MM.1S (cell line): Measurements from ENCODE around the gene ATF7.

ENCODE experiments used
- DNase-seq: peaks from one replicate; pipeline ENCODE4 v3.0.0-alpha.2; 2015
- H2AFZ ChIP-seq: fragments of 300-600 bp; sonication (generic); 2 replicates; pipeline ENCODE4 v1.6.0; 2016; ENCODE audit warnings: antibody characterized with exemption, low read length
- H3F3A ChIP-seq: fragments of 300-600 bp; sonication (generic); 2 replicates; pipeline ENCODE4 v1.6.1; 2016; ENCODE audit warnings: mild to moderate bottlenecking, antibody characterized with exemption, low read length, moderate library complexity, mixed read lengths; ENCODE audit not compliant: insufficient read depth
- H3K27ac ChIP-seq: fragments of 300-600 bp; sonication (generic); 2 replicates; pipeline ENCODE4 v1.5.1; 2016; ENCODE audit warnings: mild to moderate bottlenecking, low read length
- H3K27me3 ChIP-seq: fragments of 300-600 bp; sonication (generic); replicated peaks from 2 replicates; pipeline ENCODE4 v1.6.0; 2016; ENCODE audit warnings: low read length; ENCODE audit not compliant: insufficient read depth
- H3K36me3 ChIP-seq: fragments of 300-600 bp; sonication (generic); replicated peaks from 2 replicates; pipeline ENCODE4 v1.6.1; 2016; ENCODE audit warnings: mild to moderate bottlenecking, low read length, mixed read lengths; ENCODE audit not compliant: insufficient read depth
- H3K4me1 ChIP-seq: fragments of 300-600 bp; sonication (generic); 2 replicates; pipeline ENCODE4 v1.6.1; 2016; ENCODE audit warnings: low read length, mixed read lengths
- H3K4me2 ChIP-seq: fragments of 300-600 bp; sonication (generic); 2 replicates; pipeline ENCODE4 v1.6.0; 2016; ENCODE audit warnings: low read depth, low read length
- H3K4me3 ChIP-seq: fragments of 300-600 bp; sonication (generic); 2 replicates; pipeline ENCODE4 v1.5.1; 2016; ENCODE audit warnings: low read length, mixed read lengths
- H3K79me2 ChIP-seq: fragments of 300-600 bp; sonication (generic); 2 replicates; pipeline ENCODE4 v1.6.1; 2016; ENCODE audit warnings: mixed run types, low read length, mixed read lengths
- H3K9ac ChIP-seq: fragments of 300-600 bp; sonication (generic); 2 replicates; pipeline ENCODE4 v1.6.1; 2016; ENCODE audit warnings: low read length, mixed read lengths
- H3K9me2 ChIP-seq: fragments of 300-600 bp; sonication (generic); replicated peaks from 2 replicates; pipeline ENCODE4 v1.6.1; 2016; ENCODE audit warnings: mild to moderate bottlenecking, low read length, mixed read lengths; ENCODE audit not compliant: insufficient read depth
- H3K9me3 ChIP-seq: fragments of 300-600 bp; sonication (generic); replicated peaks from 2 replicates; pipeline ENCODE4 v1.6.1; 2016; ENCODE audit warnings: mild to moderate bottlenecking, low read length, mixed read lengths; ENCODE audit not compliant: insufficient read depth
- H4K20me1 ChIP-seq: fragments of 300-600 bp; sonication (generic); 2 replicates; pipeline ENCODE4 v1.6.1; 2016; ENCODE audit warnings: mild to moderate bottlenecking, low read length, moderate library complexity, mixed read lengths; ENCODE audit not compliant: insufficient read depth
- CTCF ChIP-seq: fragments of 300-600 bp; sonication (generic); IDR thresholded peaks from 2 replicates; pipeline ENCODE4 v1.5.1; 2016; ENCODE audit warnings: antibody characterized with exemption, low read length, mixed read lengths
- EZH2 ChIP-seq: fragments of 300-600 bp; sonication (generic); optimal IDR thresholded peaks from 2 replicates; pipeline ENCODE3; 2017; ENCODE audit warnings: low read depth, mild to moderate bottlenecking, antibody characterized with exemption, low read length, mixed read lengths
- EZH2phosphoT487 ChIP-seq: fragments of 300-600 bp; sonication (generic); IDR thresholded peaks from 2 replicates; pipeline ENCODE4 v1.6.1; 2018; ENCODE audit warnings: antibody characterized with exemption, low read length

The ATF7 gene

GRCh38 chr12:53467082-53467481, 159.1 kb downstream of the ATF7 start:
- H4K20me1 ChIP-seq, result no peaks in the 10 kb centered on the region; the same call in 1 of the 2 replicates
- H3K4me1 ChIP-seq, result peaks cover 90% of the 10 kb centered on the region
- no peaks in the 10 kb centered on the region for H3K9me2 ChIP-seq
- peaks cover 90% of the 10 kb centered on the region for H3K79me2 ChIP-seq
- H3K9ac ChIP-seq, result peak overlapping the region; percentile 58
- TF ChIP-seq CTCF (no peak), EZH2phosphoT487 (no peak), EZH2 (no peak)
- H3K9me3 ChIP-seq, result no peaks in the 10 kb centered on the region
- peaks cover 11% of the 10 kb centered on the region for H3K36me3 ChIP-seq
- H3K4me3 ChIP-seq, result no peak overlapping the region
- H3K27me3 ChIP-seq, result no peaks in the 10 kb centered on the region
- peak overlapping the region; percentile 61 for H3K4me2 ChIP-seq
- peaks cover 93% of the 10 kb centered on the region for H3F3A ChIP-seq
- no peak for DNase-seq
- no peak overlapping the region for H2AFZ ChIP-seq
- peak overlapping the region; percentile 94 for H3K27ac ChIP-seq

GRCh38 chr12:53466640-53467039, 159.5 kb downstream of the ATF7 start:
- H3K36me3 ChIP-seq, result peaks cover 14% of the 10 kb centered on the region
- peak overlapping the region; percentile 61 for H3K4me2 ChIP-seq

GRCh38 chr12:53465679-53466078, 160.5 kb downstream of the ATF7 start:
- peak overlapping the region; percentile 58; the same call in 1 of the 2 replicates for H3K9ac ChIP-seq
- H3K36me3 ChIP-seq, result peaks cover 14% of the 10 kb centered on the region
- H3K9me2 ChIP-seq, result no peaks in the 10 kb centered on the region
- H3K79me2 ChIP-seq, result peaks cover 91% of the 10 kb centered on the region
- H3F3A ChIP-seq, result peaks cover 96% of the 10 kb centered on the region
- no peaks in the 10 kb centered on the region; the same call in 1 of the 2 replicates for H4K20me1 ChIP-seq
- no peaks in the 10 kb centered on the region for H3K9me3 ChIP-seq
- H3K4me3 ChIP-seq, result peak overlapping the region; percentile 13; the same call in 1 of the 2 replicates
- peak overlapping the region; percentile 94 for H3K27ac ChIP-seq
- DNase-seq, result peak; percentile 56
- no peaks in the 10 kb centered on the region for H3K27me3 ChIP-seq
- peak; percentile 42 for TF ChIP-seq CTCF
- no peak for TF ChIP-seq EZH2
- peaks cover 91% of the 10 kb centered on the region for H3K4me1 ChIP-seq
- no peak overlapping the region for H2AFZ ChIP-seq
- H3K4me2 ChIP-seq, result peak overlapping the region; percentile 61

More at GRCh38 chr12:53466640-53467039, 159.5 kb downstream of the ATF7 start:
- DNase-seq, result no peak
- Histone ChIP-seq H3K27me3 (no peaks in the 10 kb centered on the region), H3K9me3 (no peaks in the 10 kb centered on the region), H3F3A (peaks cover 93% of the 10 kb centered on the region), H3K9me2 (no peaks in the 10 kb centered on the region), H3K27ac (peak overlapping the region; percentile 94), H3K4me1 (peaks cover 90% of the 10 kb centered on the region), H4K20me1 (no peaks in the 10 kb centered on the region; the same call in 1 of the 2 replicates), H3K4me3 (no peak overlapping the region), H2AFZ (no peak overlapping the region), H3K79me2 (peaks cover 90% of the 10 kb centered on the region), H3K9ac (peak overlapping the region; percentile 58)
- TF ChIP-seq EZH2phosphoT487 (no peak), EZH2 (no peak), CTCF (no peak)
